Mesendoderm (in vitro differentiated cells): ENCODE measurements around the gene ATP4B.

Experiments used
- DNase-seq: peaks from one replicate; pipeline ENCODE4 v3.0.0; 2013
- H2AK5ac ChIP-seq: 2 replicates; pipeline ENCODE4 v1.6.1; 2013; ENCODE audit warnings: low read length, inconsistent platforms
- H2BK120ac ChIP-seq: 2 replicates; pipeline ENCODE4 v1.6.1; 2013; ENCODE audit warnings: low read depth, mild to moderate bottlenecking, low read length, moderate library complexity, mixed read lengths
- H2BK15ac ChIP-seq: replicated peaks from 2 replicates; pipeline ENCODE4 v1.6.1; 2013; ENCODE audit warnings: low read depth, mild to moderate bottlenecking, moderate library complexity
- H2BK5ac ChIP-seq: 2 replicates; pipeline ENCODE4 v1.6.1; 2013; ENCODE audit warnings: low read length, inconsistent platforms
- H3K18ac ChIP-seq: 2 replicates; pipeline ENCODE4 v1.6.1; 2013; ENCODE audit warnings: mild to moderate bottlenecking, low read length, mixed read lengths
- H3K23ac ChIP-seq: one replicate; pipeline ENCODE4 v1.6.1; 2013; ENCODE audit warnings: low read length
- H3K27ac ChIP-seq: 2 replicates; pipeline ENCODE4 v1.5.1; 2013; ENCODE audit warnings: low read depth, mild to moderate bottlenecking, inconsistent platforms, low read length, moderate library complexity
- H3K27me3 ChIP-seq: 2 replicates; pipeline ENCODE4 v1.6.1; 2013; ENCODE audit warnings: low read length, control low read depth, mild to moderate bottlenecking, inconsistent platforms; ENCODE audit not compliant: insufficient read depth, poor library complexity
- H3K36me3 ChIP-seq: 2 replicates; pipeline ENCODE4 v1.6.1; 2013; ENCODE audit warnings: low read length, inconsistent platforms; ENCODE audit not compliant: control insufficient read depth, insufficient read depth
- H3K4ac ChIP-seq: one replicate; pipeline ENCODE4 v1.6.1; 2013; ENCODE audit warnings: low read depth, mild to moderate bottlenecking, low read length, moderate library complexity
- H3K4me1 ChIP-seq: 2 replicates; pipeline ENCODE4 v1.6.1; 2013; ENCODE audit warnings: low read depth, low read length, inconsistent platforms; ENCODE audit not compliant: control insufficient read depth
- H3K4me2 ChIP-seq: 2 replicates; pipeline ENCODE4 v1.6.1; 2013; ENCODE audit warnings: low read length
- H3K4me3 ChIP-seq: 2 replicates; pipeline ENCODE4 v1.5.1; 2013; ENCODE audit warnings: mild to moderate bottlenecking, low read length
- H3K56ac ChIP-seq: one replicate; pipeline ENCODE4 v1.6.1; 2013; ENCODE audit warnings: low read length
- H3K79me1 ChIP-seq: 2 replicates; pipeline ENCODE4 v1.6.1; 2013; ENCODE audit warnings: low read length, inconsistent platforms
- H3K79me2 ChIP-seq: 2 replicates; pipeline ENCODE4 v1.6.1; 2013; ENCODE audit warnings: mild to moderate bottlenecking, low read length; ENCODE audit not compliant: control insufficient read depth, insufficient read depth
- H3K9ac ChIP-seq: 2 replicates; pipeline ENCODE4 v1.6.1; 2013; ENCODE audit warnings: low read length, inconsistent platforms
- H4K5ac ChIP-seq: one replicate; pipeline ENCODE4 v1.6.1; 2013; ENCODE audit warnings: low read length
- H4K8ac ChIP-seq: one replicate; pipeline ENCODE4 v1.6.1; 2013; ENCODE audit warnings: low read depth, mild to moderate bottlenecking, control low read depth, low read length, moderate library complexity
- WGBS: extraction: QIAGEN DNeasy Blood & Tissue Kit; methylation state at CpG from one replicate; pipeline ENCODE4 v1.1.7; 2013; ENCODE audit warnings: low lambda C conversion rate, missing lambda C conversion rate; ENCODE audit not compliant: insufficient coverage; ENCODE audit errors: extremely low coverage; 5-methylcytosine and 5-hydroxymethylcytosine counted together

Gene ATP4B

GRCh38 chr13:113607889-113608635, 49.9 kb downstream of the ATP4B start:
- H3K4me1 ChIP-seq = no peaks in the 10 kb centered on the region
- H2AK5ac ChIP-seq = no peak overlapping the region
- no peak overlapping the region for H3K18ac ChIP-seq
- H2BK5ac ChIP-seq = no peak overlapping the region
- H3K4me2 ChIP-seq = no peak overlapping the region
- peaks cover 86% of the 10 kb centered on the region for H3K79me2 ChIP-seq
- no peak overlapping the region for H3K27ac ChIP-seq
- H4K5ac ChIP-seq = no peak overlapping the region
- no peak overlapping the region for H3K4me3 ChIP-seq
- H3K23ac ChIP-seq = no peak overlapping the region
- H3K9ac ChIP-seq = no peak overlapping the region
- no peak overlapping the region for H2BK15ac ChIP-seq
- no peak overlapping the region for H4K8ac ChIP-seq
- no peak overlapping the region for H3K4ac ChIP-seq
- peaks cover 49% of the 10 kb centered on the region for H3K79me1 ChIP-seq
- no CpG with 5 or more reads among the region's 25 CpGs for WGBS
- H3K56ac ChIP-seq = no peak overlapping the region
- no peaks in the 10 kb centered on the region for H3K27me3 ChIP-seq
- no peak for DNase-seq
- H2BK120ac ChIP-seq = no peak overlapping the region
- peaks cover 6% of the 10 kb centered on the region for H3K36me3 ChIP-seq

DNA sequence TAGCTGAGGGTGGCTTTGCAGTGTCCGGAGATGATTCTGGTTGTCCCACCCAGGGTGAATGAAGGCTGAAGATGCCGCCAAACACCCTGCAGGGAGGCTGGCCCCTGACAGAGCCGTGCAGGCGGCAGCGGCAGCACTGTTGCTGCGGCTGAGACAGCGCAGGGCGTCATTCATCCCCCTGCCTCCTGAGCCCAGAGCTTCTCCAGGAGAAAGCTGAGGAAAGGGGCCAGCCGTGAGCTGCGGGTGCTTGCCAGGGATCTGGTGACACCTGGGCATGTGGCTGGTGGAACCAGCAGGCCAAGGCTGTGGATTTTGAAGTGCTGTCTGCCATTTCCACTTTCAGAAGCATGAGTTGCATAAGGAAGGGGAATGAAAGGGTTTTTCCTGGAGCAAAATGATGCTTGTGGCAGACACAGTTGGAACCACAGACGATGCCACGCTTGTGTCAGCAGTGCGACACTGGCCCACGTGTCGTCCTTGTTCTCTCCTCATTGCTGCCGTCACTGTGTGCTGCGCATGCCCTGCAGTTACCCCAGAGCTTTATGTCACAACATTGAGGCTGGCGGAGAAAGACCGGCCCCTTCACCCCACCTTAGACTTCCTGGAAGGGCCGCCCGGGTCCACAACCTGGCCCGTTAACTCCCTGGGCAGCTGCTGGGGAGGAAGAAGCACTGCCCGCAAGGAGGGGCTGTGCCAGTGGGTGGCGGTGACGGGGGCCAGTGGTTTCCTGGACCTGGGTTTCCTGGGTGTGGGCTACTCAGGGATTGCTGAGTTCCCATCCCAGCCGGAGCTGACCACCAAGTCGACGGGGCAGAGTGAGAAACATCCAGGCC, 50.7 kb downstream of the ATP4B start:
- Histone ChIP-seq H3K9ac (no peak overlapping the region), H3K23ac (no peak overlapping the region), H3K56ac (no peak overlapping the region), H3K79me2 (peaks cover 92% of the 10 kb centered on the region), H4K8ac (no peak overlapping the region), H3K4ac (no peak overlapping the region), H3K79me1 (peaks cover 52% of the 10 kb centered on the region), H3K27me3 (no peaks in the 10 kb centered on the region), H3K18ac (no peak overlapping the region), H3K4me2 (no peak overlapping the region), H2BK5ac (no peak overlapping the region), H2AK5ac (no peak overlapping the region), H2BK15ac (no peak overlapping the region), H3K27ac (no peak overlapping the region), H2BK120ac (no peak overlapping the region), H3K4me3 (no peak overlapping the region), H4K5ac (no peak overlapping the region), H3K4me1 (no peaks in the 10 kb centered on the region), H3K36me3 (peaks cover 6% of the 10 kb centered on the region)
- WGBS = no CpG with 5 or more reads among the region's 28 CpGs
- DNase-seq = no peak

DNA sequence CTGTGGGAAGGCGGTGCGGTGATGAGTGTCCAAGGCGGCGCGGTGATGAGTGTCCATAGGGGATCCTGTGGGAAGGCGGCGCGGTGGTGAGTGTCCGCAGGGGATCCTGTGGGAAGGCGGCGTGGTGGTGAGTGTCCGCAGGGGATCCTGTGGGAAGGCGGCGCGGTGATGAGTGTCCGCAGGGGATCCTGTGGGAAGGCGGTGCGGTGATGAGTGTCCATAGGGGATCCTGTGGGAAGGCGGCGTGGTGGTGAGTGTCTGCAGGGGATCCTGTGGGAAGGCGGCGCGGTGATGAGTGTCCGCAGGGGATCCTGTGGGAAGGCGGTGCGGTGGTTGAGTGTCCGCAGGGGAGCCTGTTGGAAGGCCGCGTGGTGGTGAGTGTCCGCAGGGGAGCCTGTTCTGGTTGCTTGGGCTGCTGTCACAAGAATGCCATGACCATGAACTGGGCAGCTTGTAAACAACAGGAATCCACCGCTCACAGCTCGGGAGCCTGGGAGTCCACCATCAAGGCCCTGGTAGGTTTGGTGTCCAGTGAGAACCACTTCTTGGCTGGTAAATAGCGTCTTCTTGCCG, 52.0 kb downstream of the ATP4B start:
- Histone ChIP-seq H2BK120ac (no peak overlapping the region), H2AK5ac (no peak overlapping the region)

GRCh38 chr13:113605461-113605860, 52.5 kb downstream of the ATP4B start:
- no peak for DNase-seq
- WGBS = no CpG with 5 or more reads among the region's 8 CpGs
- H3K27me3 ChIP-seq = no peaks in the 10 kb centered on the region
- no peak overlapping the region for H2BK5ac ChIP-seq
- no peak overlapping the region for H3K4ac ChIP-seq
- peaks cover 2% of the 10 kb centered on the region for H3K36me3 ChIP-seq
- peaks cover 53% of the 10 kb centered on the region for H3K79me1 ChIP-seq
- peaks cover 95% of the 10 kb centered on the region for H3K79me2 ChIP-seq
- H4K5ac ChIP-seq = no peak overlapping the region
- no peak overlapping the region for H3K4me3 ChIP-seq
- no peak overlapping the region for H2AK5ac ChIP-seq
- no peak overlapping the region for H3K56ac ChIP-seq
- H3K27ac ChIP-seq = no peak overlapping the region
- H4K8ac ChIP-seq = no peak overlapping the region
- no peak overlapping the region for H2BK15ac ChIP-seq
- no peaks in the 10 kb centered on the region for H3K4me1 ChIP-seq
- no peak overlapping the region for H3K4me2 ChIP-seq
- no peak overlapping the region for H3K18ac ChIP-seq
- H2BK120ac ChIP-seq = no peak overlapping the region
- no peak overlapping the region for H3K9ac ChIP-seq
- H3K23ac ChIP-seq = no peak overlapping the region

More for the DNA sequence above, 52.0 kb downstream of the ATP4B start:
- Histone ChIP-seq H3K79me2 (peaks cover 94% of the 10 kb centered on the region), H3K4me3 (no peak overlapping the region), H3K56ac (no peak overlapping the region), H3K27ac (no peak overlapping the region), H3K4me1 (no peaks in the 10 kb centered on the region), H3K36me3 (peaks cover 3% of the 10 kb centered on the region), H4K5ac (no peak overlapping the region), H2BK15ac (no peak overlapping the region), H3K9ac (no peak overlapping the region), H4K8ac (no peak overlapping the region), H3K4ac (no peak overlapping the region), H3K27me3 (no peaks in the 10 kb centered on the region), H2BK5ac (no peak overlapping the region), H3K79me1 (peaks cover 54% of the 10 kb centered on the region), H3K18ac (no peak overlapping the region), H3K23ac (no peak overlapping the region), H3K4me2 (no peak overlapping the region)
- no peak for DNase-seq
- no CpG with 5 or more reads among the region's 34 CpGs for WGBS

GRCh38 chr13:113604186-113604585, 53.8 kb downstream of the ATP4B start:
- Histone ChIP-seq H3K36me3 (peaks cover 8% of the 10 kb centered on the region), H3K79me1 (peaks cover 49% of the 10 kb centered on the region), H3K9ac (no peak overlapping the region), H3K27ac (no peak overlapping the region), H3K56ac (no peak overlapping the region), H3K18ac (no peak overlapping the region), H4K5ac (no peak overlapping the region), H2BK15ac (no peak overlapping the region), H2AK5ac (no peak overlapping the region), H3K79me2 (peaks cover 95% of the 10 kb centered on the region), H4K8ac (no peak overlapping the region), H3K4ac (no peak overlapping the region), H3K23ac (no peak overlapping the region), H2BK120ac (no peak overlapping the region), H3K4me2 (no peak overlapping the region), H2BK5ac (no peak overlapping the region), H3K4me3 (no peak overlapping the region), H3K4me1 (no peaks in the 10 kb centered on the region), H3K27me3 (no peaks in the 10 kb centered on the region)
- no peak for DNase-seq
- no CpG with 5 or more reads among the region's 1 CpG for WGBS
